Ishikawa (cell line): ENCODE data around the gene TMIGD1.

Source experiments
- CEBPB ChIP-seq: IDR thresholded peaks from 2 replicates; pipeline ENCODE4 v1.6.1; 2012
- CREB1 ChIP-seq: IDR thresholded peaks from 2 replicates; pipeline ENCODE4 v1.6.1; 2012; ENCODE audit warnings: low read depth
- EGR1 ChIP-seq: IDR thresholded peaks from 2 replicates; pipeline ENCODE4 v1.6.1; 2012
- EP300 ChIP-seq: IDR thresholded peaks from 2 replicates; pipeline ENCODE4 v1.6.1; 2012; ENCODE audit warnings: borderline replicate concordance
- FOXM1 ChIP-seq: IDR thresholded peaks from 2 replicates; pipeline ENCODE4 v1.6.1; 2012; ENCODE audit warnings: low read depth, borderline replicate concordance
- NFIC ChIP-seq: IDR thresholded peaks from 2 replicates; pipeline ENCODE4 v1.6.1; 2012
- RAD21 ChIP-seq: IDR thresholded peaks from 2 replicates; pipeline ENCODE4 v1.6.1; 2012; ENCODE audit warnings: low read depth
- TAF1 ChIP-seq: IDR thresholded peaks from 2 replicates; pipeline ENCODE4 v1.6.1; 2012; ENCODE audit warnings: low read depth, mild to moderate bottlenecking
- TCF12 ChIP-seq: IDR thresholded peaks from 2 replicates; pipeline ENCODE4 v1.6.1; 2012; ENCODE audit warnings: low read depth
- TEAD4 ChIP-seq: IDR thresholded peaks from 2 replicates; pipeline ENCODE4 v1.6.1; 2012
- YY1 ChIP-seq: IDR thresholded peaks from 2 replicates; pipeline ENCODE4 v1.6.1; 2012; ENCODE audit warnings: low read depth
- ZBTB7A ChIP-seq: IDR thresholded peaks from 2 replicates; pipeline ENCODE4 v1.6.1; 2012; ENCODE audit warnings: low read depth
- TF ChIP-seq, protein P1 (sequence below): IDR thresholded peaks from 2 replicates; pipeline ENCODE4 v1.6.1; 2012
- TF ChIP-seq, protein P2 (sequence below): IDR thresholded peaks from 2 replicates; pipeline ENCODE4 v1.6.1; 2012; ENCODE audit warnings: low read depth, mild to moderate bottlenecking
- TF ChIP-seq, protein P3 (sequence below): IDR thresholded peaks from 2 replicates; pipeline ENCODE4 v1.6.1; 2012

TMIGD1 gene

DNA sequence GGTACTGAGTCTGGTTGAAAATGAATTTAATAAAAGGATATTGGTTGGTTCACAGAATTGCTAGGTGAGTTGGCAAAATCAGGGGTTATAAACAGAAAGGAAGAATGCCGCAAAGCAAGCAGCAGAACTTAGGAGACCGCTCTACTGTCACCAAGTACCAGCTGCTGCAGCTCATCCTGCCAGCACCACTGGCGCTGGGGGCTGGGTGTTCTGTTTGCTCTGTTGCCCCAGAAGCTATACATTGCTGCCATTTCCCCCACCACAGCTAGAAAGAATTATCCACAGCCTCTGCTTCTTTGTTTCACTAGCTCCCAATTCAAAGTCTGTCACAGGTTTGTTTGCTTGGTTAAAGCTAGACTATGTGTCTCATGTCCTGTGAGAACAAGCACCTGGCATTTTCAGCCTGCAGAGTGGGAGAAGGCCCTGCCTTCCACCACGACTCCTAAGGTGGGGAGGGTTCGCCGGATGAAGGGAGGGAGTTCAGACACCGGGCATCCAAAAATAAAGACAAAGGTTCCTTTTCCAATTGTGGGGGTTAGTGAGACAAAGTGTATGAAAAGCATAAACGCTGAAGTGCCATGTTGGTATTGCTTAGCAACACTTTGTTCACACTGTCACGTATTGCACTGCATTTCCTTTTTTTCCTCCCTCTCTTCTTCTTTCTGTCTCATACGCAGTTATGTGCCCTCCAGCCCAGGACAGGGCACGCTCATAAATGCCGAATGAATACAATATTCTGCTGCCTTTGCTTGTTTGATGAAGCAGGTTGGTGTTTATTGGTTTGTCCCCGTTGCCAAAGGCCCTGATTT, 35.3 kb upstream of the TMIGD1 start:
- TF ChIP-seq TAF1 (no peak), ZBTB7A (no peak), TCF12 (no peak), YY1 (no peak), RAD21 (no peak), EGR1 (no peak), CREB1 (no peak), FOXM1 (no peak), NFIC (no peak), CEBPB (no peak)
- TF ChIP-seq, protein P1, sequence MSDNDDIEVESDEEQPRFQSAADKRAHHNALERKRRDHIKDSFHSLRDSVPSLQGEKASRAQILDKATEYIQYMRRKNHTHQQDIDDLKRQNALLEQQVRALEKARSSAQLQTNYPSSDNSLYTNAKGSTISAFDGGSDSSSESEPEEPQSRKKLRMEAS: no peak
- TF ChIP-seq, protein P2, sequence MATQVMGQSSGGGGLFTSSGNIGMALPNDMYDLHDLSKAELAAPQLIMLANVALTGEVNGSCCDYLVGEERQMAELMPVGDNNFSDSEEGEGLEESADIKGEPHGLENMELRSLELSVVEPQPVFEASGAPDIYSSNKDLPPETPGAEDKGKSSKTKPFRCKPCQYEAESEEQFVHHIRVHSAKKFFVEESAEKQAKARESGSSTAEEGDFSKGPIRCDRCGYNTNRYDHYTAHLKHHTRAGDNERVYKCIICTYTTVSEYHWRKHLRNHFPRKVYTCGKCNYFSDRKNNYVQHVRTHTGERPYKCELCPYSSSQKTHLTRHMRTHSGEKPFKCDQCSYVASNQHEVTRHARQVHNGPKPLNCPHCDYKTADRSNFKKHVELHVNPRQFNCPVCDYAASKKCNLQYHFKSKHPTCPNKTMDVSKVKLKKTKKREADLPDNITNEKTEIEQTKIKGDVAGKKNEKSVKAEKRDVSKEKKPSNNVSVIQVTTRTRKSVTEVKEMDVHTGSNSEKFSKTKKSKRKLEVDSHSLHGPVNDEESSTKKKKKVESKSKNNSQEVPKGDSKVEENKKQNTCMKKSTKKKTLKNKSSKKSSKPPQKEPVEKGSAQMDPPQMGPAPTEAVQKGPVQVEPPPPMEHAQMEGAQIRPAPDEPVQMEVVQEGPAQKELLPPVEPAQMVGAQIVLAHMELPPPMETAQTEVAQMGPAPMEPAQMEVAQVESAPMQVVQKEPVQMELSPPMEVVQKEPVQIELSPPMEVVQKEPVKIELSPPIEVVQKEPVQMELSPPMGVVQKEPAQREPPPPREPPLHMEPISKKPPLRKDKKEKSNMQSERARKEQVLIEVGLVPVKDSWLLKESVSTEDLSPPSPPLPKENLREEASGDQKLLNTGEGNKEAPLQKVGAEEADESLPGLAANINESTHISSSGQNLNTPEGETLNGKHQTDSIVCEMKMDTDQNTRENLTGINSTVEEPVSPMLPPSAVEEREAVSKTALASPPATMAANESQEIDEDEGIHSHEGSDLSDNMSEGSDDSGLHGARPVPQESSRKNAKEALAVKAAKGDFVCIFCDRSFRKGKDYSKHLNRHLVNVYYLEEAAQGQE: no peak

DNA sequence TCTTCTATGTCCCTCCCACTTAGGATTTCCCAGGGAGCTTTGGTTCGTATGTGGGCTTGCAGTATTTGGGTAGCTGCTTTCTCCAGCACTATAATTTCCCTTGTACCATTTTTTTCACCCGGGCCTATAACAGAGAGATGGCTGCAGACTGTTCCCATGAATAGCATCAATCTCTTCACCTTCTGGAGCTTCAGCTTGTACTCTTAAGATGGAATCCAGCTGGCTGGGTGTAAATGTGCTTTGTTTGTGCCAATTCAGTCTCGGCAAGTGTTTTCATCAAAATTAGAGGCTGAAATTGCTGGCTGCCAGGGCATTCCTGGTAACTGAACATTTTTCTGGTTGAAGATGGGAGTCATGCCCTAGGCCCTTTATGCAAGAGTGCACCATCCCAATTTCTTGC, 32.7 kb upstream of the TMIGD1 start:
- TF ChIP-seq EP300 (no peak), EGR1 (no peak), YY1 (no peak), FOXM1 (no peak), TCF12 (no peak), ZBTB7A (no peak), NFIC (no peak), CREB1 (no peak), CEBPB (no peak), TAF1 (no peak), RAD21 (no peak), TEAD4 (no peak)
- TF ChIP-seq, protein P1: no peak
- TF ChIP-seq, protein P3, sequence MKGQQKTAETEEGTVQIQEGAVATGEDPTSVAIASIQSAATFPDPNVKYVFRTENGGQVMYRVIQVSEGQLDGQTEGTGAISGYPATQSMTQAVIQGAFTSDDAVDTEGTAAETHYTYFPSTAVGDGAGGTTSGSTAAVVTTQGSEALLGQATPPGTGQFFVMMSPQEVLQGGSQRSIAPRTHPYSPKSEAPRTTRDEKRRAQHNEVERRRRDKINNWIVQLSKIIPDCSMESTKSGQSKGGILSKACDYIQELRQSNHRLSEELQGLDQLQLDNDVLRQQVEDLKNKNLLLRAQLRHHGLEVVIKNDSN: no peak
- TF ChIP-seq, protein P2: no peak

DNA sequence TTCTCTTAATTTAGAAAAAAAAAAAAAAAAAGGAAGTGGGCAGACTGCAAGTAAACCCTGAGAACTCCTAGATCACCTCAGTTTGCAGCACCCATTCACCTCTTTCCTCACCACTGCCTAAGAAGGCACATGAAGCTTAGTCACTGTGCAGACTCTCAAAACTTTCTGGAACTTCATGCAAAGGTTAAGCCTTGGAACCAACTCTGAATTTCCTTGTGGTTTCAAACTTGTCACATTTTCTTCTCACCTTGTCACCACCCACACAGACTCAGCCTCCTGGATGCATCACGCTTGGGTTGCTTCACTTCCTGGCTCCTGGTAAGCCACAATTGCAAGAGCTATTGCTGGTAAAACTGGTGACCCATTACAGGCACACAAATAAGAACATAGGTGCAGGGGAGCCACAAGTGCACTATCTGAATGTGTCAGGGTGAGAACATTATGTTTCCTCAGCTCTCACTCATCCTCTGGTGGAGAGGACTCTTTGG, 29.9 kb upstream of the TMIGD1 start:
- TF ChIP-seq ZBTB7A (no peak), YY1 (no peak), CREB1 (no peak), CEBPB (peak; percentile 73), FOXM1 (no peak), RAD21 (no peak), TEAD4 (no peak), EP300 (no peak), TCF12 (peak; percentile 37; the same call in 1 of the 2 replicates), NFIC (no peak), EGR1 (peak; percentile 77), TAF1 (no peak)
- TF ChIP-seq, protein P2: no peak
- TF ChIP-seq, protein P3: no peak
- TF ChIP-seq, protein P1: peak; percentile 54; the same call in 1 of the 2 replicates

DNA sequence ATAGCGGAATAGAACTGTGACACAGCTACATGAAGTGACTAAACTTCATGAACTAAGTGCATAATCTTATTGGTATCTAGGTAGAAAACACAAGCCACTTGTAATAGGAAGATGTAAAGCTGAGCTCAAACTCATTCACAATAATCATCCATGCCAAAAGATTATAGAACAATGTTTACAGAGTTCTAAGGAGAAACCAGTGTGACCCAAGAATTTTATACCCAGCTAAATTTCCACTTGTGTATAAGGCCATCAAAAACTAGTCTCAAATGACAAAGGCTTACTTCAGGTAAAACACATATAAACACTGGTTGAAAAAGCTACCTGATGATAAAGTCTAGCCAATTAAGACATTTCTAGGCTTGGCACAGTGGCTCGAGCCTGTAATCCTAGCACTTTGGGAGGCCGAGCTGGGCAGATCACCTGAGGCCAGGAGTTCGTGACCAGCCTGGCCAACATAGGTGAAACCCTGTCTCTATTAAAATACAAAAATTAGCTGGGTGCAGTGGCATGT, 28.0 kb upstream of the TMIGD1 start:
- TF ChIP-seq NFIC: no peak
